Measurements from ENCODE around the gene DNAH12. TPM values are rescaled to one million over a fixed set of nuclear protein-coding genes. Genes with fewer than 3 reads are reported as not detected.

The DNAH12 gene
- total and polyA plus RNA-seq, 10 of the 15 experiments (the other 5 are each of a cell fraction or from before 2014, with no cell fraction given) = under 0.01 to 0.35 (median 0.08) TPM

- TF ChIP-seq CEBPZ (IDR thresholded peaks at IDR 0.05; ENCODE audit: low read depth, low read length) (no peak), POU2F2 (IDR thresholded peaks at IDR 0.05; ENCODE audit: borderline replicate concordance, low read depth, low read length) (no peak), ATF3 (IDR thresholded peaks at IDR 0.05; ENCODE audit: borderline replicate concordance, extremely low read depth, low read depth, low read length) (no peak), ATF2 (IDR thresholded peaks at IDR 0.05; ENCODE audit: low read length) (no peak), POLR2A (IDR thresholded peaks at IDR 0.05; ENCODE audit: low read depth, low read length) (no peak), EED (IDR thresholded peaks at IDR 0.05; ENCODE audit: low read depth) (no peak), SRF (IDR thresholded peaks at IDR 0.05; ENCODE audit: low read depth in 2 of 2, low read length in 2 of 2) (no peak), LARP7 (IDR thresholded peaks at IDR 0.05) (no peak), CTCF (IDR thresholded peaks at IDR 0.05 in 2 of 3, conservative IDR thresholded peaks at IDR 0.05 in 1 of 3; ENCODE audit: control insufficient read depth in 2 of 3, extremely low read depth in 1 of 3, insufficient read depth in 1 of 3, low read depth in 3 of 3, low read length in 3 of 3) (no peak), E2F8 (IDR thresholded peaks at IDR 0.05; ENCODE audit: low read depth, partially characterized antibody) (no peak), ZNF687 (IDR thresholded peaks at IDR 0.05) (no peak), ZNF622 (IDR thresholded peaks at IDR 0.05) (no peak), HSF1 (IDR thresholded peaks at IDR 0.05; ENCODE audit: low read depth, low read length) (no peak)
These were observed 25.7 kb downstream of the DNAH12 start (continued) for GRCh38 chr3:57518276-57518915.
